ENCODE data around the gene KMT2E.

The KMT2E gene

DNA sequence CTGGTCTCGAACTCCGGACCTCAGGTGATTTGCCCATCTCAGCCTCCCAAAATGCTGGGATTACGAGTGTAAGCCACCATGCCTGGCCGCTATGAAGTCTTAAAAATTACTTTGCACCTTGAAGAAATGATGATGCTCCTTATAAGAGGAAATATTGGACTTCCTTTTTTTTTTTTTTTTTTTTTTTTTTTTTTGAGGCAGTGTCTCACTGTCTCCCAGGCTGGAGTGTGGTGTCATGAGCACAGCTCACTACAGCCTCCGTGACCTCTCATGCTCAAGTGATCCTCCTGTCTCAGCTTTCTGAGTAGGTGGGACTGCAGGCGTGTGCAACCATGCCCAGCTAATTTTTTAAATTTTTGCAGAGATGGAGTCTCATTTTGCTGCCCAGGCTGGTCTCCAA lies 65.3 kb downstream of the KMT2E start:
- DNase-seq (ENCODE audit: low spot score) = no peak

DNA sequence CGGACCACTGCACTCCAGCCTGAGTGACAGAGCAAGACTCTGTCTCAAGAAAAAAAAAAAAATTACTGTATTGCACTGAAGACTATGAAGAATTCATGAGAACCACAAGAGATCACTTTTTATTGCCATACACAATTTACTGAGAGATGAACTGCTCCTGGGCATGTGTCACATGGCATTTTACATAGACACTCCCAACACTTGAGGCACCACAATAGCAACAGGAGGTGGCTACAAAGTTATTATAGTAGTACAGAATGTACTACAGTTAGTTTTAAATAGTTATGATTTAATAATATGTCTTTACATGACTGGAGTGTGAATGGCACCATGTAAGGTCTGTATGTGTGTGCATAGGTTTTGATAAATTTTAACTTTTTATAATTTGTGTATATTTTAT lies 70.6 kb downstream of the KMT2E start:
- no peak for DNase-seq (ENCODE audit: low spot score)

DNA sequence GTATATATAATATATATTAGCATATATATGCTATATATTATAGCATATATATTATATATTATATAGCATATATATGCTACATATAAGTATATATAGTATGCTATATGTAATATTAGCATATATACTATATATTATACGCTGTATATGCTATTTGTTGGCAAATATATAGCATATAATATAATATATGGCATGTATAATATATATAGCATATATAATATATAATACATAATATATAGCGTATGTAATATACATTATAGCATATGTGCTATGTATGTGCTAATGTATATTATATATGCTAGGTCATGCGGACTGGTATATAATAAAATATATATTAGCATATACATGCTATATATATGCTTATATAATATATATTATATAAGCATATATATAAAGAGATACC lies 72.8 kb downstream of the KMT2E start:
- DNase-seq (ENCODE audit: low spot score) = no peak

DNA sequence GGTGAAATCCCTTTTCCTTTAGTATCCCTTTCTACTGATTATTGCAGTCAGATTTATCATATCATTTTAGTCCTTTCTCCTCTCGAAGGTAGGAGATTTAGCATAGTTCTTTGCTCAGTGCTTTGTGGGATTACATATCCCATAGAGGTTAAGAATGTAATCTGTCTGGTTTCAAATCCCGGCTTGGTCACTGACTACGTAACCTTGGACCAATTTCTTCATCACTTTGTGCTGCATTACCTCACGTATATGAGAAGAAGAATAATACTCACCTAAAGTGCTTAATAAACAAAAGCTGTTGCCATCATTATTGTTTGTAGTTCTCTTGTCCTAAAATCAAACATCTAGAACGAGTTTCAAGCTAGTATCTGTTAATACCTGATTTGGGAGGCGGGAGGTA lies 74.0 kb downstream of the KMT2E start:
- DNase-seq (ENCODE audit: low spot score) = no peak

DNA sequence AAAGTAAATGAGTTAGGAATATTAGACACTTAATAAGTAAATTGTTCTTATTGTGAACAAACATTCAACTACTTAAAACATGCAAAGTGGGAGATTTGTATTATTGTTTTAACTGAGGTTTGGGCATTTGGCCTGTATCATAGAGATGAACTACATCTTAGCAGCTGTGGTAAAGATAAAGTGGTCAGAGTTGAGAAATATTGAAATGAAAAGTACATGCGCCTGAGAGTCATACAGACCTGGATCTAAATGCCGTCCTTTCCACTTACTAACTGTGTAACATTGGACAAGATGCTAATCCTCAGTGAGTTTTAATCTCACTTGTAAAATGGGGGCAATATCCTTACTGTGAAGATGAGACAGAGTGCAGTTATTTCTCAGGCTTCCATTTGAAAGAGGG lies 74.5 kb downstream of the KMT2E start:
- DNase-seq (ENCODE audit: low spot score) = no peak

DNA sequence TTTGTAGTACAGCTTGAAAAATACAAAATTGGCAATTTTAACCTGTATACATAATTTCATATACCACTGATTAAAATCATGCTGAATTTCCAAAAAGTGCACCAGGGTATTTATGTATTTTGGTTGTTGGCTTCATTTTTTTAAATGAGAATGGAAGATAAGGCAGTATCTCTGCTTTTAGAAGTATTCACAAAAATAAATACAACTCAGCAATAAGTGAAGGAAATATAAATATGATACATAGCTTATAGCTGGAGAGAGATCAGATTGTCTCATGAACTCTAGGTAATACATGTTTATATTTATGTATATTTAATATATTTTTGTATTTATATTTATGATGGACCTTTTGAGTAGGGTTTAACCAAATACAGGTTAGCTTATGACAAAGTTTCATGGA lies 81.0 kb downstream of the KMT2E start:
- DNase-seq (ENCODE audit: low spot score) = no peak

DNA sequence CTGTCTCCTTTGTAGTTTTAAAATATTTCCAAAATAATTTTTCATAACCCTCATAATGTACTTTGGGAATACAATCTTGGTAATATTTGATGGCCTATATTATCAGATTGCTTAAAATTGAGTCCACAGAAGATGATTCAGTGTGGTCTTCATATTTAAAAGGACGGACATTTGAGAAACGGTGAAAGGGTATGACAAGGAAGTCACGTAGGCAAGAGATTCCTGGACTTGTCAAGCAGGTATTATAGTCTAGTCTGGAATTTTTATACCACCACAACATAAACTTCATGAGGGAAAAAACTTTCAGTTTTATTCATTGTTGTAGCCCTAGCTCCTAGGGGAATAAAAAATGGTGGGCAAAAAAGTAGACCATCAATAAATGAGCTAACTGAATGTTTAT lies 82.3 kb downstream of the KMT2E start:
- no peak for DNase-seq (ENCODE audit: low spot score)

DNA sequence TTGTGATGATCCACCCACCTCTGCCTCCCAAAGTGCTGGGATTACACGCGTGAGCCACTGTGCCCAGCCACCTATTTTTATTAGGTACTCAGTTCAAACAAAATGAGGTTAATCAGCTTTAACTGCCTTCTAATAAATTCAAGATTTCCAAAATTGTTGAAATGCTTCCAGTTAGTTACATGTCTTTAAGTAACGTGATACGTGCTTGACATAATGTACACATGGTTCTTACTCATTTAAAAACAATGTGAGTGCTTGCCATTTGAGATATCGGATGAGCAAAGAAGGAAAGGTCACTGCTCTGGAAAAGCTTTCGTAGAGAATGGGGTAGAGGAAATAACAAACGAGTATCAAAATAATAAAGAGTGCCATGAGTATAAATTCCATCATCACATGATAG lies 83.6 kb downstream of the KMT2E start:
- no peak for DNase-seq (ENCODE audit: low spot score)

DNA sequence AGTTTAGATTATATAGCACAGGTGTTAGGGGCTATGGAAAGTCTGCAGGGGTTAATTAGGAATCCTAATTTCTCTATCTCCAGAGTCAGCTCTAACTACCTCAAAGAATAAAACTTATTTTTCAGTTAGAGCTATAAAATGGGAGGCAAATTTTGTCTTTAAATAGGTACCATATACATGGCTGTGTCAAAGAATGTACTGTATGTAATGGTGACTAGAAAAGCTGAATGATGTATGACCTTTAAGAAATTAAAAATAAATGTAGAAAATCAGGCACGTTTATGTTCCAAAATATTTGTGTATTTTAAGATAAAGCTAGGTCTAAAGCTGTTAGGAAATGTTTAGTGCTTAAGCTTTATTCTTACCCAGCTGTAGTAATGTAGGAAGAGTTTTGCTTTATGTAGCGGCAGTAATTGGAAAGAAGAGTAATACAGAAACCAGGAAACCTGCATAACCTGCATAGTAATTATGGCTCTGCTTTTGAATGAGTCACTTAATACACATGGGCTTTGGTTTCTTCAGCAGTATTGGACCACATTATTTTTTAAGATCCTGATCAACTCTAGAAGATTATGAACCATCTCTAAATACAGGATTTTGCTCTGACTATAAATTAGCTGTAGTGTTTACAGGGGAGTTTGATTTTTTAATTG lies 85.0 kb downstream of the KMT2E start:
- no peak for DNase-seq (ENCODE audit: low spot score)

DNA sequence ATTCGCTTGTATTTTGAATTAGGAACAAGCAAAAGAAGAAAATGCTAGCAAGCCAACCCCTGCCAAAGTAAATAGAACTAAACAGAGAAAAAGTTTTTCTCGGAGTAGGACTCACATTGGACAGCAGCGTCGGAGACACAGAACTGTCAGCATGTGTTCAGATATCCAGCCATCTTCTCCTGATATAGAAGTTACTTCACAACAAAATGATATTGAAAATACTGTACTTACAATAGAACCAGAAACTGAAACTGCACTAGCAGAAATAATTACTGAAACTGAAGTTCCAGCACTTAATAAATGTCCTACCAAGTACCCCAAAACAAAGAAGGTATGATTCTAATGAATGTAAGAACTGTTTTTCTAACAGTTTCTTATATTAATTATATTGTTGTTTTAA lies 87.9 kb downstream of the KMT2E start:
- no peak for DNase-seq (ENCODE audit: low spot score)

DNA sequence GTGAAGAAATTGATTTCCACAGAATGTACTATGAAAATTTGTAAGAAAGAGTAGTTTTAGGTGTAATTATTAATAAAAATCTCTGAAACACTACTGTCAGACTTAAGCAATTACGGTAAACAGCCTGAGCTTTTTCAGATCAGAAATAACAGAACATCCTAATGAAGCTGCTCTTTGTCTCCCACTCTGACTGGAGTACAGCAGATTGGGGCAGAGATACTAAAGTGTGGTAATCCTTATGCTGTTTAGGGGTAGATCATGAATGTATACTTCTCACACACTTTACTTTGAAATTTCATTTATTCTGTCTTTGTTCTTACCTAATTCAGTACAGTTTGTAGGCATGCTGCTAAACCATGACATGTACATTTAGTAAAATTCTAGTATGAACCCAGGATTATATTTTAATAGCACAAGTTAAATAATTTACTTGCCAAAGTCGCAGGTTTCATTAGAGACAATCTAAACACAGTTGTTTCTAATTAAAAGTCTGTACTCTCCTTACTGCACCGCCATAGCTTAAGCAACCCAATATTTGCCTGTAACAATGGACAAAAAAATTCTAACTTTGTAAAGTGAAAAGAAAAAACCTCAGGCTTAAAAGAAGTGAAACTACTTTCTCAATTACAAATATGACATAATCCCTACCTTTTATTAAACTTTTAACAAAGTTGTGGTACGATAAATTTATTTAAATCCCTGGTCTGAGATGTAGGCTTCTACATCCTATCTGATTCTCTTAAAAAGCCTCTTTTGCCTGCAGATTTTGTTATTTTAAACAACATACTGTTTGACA lies 88.8 kb downstream of the KMT2E start:
- no peak for DNase-seq (ENCODE audit: low spot score)

DNA sequence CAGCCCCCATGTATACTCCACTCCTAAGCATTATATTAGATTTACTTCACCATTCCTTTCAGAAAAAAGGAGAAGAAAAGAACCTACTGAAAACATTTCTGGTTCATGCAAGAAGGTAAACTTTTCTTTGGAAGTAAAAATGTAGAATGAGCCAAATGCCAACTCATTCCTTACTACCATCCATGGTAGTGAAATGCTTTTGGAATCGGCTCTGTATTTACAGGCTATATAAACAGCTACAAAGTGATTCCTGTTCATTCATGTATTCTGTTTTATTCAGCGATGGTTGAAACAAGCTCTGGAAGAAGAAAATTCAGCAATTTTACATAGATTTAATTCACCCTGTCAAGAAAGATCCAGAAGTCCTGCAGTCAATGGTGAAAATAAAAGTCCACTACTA lies 91.6 kb downstream of the KMT2E start:
- no peak for DNase-seq (ENCODE audit: low spot score)

DNA sequence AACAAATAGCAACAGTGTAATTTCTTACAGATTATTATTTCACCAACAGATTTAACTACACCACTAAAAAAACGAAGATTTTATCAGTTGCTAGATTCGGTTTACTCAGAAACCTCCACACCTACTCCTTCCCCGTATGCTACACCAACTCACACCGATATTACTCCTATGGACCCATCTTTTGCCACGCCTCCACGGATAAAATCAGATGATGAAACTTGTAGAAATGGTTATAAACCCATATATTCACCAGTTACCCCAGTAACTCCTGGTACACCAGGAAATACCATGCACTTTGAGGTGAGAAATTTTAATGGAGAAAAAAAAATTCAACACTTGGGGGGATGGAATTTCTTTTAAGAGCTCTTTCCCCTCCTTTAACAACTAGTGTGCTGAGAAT lies 92.5 kb downstream of the KMT2E start:
- no peak for DNase-seq (ENCODE audit: low spot score)

DNA sequence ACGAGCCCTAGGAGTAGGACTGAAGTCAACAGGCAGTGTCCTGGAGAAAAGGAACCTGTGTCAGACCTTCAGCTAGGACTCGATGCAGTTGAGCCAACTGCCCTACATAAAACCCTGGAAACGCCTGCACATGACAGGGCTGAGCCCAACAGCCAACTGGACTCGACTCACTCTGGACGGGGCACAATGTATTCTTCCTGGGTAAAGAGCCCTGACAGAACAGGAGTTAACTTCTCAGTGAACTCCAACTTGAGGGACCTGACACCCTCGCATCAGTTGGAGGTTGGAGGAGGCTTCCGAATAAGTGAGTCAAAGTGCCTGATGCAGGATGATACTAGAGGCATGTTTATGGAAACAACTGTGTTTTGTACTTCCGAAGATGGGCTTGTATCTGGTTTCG lies 93.5 kb downstream of the KMT2E start:
- DNase-seq (ENCODE audit: low spot score) = no peak

DNA sequence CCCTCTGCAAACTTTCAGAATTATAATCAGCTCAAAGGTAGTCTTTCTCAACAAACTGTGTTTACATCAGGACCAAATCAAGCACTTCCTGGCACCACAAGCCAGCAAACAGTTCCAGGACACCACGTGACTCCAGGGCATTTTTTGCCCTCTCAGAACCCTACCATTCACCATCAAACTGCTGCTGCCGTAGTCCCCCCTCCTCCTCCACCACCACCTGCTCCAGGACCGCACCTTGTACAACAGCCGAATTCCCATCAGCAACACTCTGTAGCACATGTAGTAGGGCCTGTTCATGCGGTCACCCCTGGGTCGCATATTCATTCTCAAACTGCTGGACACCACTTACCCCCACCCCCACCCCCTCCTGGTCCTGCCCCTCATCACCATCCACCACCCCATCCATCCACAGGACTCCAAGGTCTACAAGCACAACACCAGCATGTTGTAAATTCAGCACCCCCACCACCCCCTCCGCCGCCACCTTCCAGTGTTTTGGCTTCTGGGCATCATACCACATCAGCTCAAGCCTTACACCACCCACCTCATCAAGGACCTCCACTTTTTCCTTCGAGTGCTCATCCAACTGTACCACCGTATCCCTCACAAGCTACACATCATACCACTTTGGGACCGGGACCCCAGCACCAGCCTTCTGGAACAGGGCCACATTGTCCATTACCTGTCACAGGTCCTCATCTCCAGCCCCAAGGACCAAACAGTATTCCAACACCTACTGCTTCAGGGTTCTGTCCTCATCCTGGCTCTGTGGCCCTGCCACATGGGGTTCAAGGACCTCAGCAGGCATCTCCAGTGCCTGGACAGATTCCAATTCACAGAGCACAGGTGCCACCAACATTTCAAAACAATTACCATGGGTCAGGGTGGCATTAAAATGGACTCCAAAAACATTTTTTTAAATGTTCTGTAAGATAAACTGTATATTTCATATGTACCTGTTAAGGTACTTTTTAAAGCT lies 98.7 kb downstream of the KMT2E start:
- no peak for DNase-seq (ENCODE audit: low spot score)

DNA sequence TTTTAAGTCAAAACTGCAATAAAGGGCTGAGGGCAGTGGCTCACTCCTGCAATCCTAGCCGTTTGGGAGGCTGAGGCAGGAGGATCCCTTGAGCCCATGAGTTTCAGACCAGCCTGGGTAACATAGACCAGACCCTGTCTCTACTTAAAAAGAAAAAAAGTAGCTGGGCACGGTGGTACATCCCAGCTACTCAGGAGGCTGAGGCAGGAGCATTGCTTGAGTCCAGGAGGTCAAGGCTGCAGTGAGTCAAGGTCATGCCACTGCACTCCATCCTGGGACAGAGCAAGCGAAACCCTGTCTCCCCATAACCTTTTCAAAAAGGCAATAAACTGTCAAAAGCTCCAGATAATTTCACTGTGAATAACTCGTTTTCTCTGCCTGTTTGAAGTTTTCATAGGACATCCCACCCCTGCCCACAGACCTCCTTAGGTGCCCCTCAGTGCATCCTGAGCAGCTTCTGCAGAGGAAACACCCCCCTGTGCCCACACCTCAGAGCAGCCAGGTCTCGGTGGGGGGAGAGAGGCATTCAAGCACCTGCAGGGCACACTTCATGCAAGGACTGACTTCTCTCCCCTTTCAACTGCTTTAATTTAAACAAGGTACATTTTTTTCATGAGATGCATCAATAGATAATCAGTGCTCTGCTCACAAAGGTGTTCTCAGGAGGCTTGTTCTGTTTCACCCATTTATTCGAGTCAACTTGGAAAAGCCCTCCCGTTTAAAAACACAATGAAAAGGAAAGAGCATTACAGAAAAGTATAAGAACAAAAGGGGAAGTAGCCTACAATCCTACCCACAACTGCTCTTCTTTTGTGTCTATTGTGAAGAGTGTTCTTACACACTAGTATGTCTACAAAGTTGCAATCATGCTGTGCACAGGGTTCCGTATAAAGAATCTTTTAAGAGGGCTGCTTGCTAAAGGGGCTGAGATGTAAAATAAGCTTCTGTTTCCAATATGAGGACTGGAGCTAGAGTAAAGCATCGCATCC lies 104.9 kb downstream of the KMT2E start:
- DNase-seq (ENCODE audit: low spot score) = no peak

DNA sequence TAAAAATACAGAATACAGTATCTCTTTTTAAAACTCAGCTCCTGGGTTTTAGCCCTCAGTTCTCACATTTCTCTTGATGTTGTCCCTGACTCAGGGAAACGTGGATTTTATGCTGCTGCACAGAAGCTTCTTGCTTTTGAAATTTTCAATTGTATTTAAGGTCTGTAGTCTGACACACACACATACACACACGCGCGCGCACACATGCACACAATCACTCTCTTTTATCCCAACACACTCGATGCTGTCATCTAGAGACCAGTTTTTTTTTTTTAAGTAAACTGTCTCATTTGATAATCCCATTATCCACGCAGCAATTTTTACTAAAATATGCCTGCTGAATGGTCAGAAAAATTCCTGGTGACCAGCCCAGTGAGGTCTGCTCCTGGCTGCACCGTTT lies 108.6 kb downstream of the KMT2E start:
- no peak for DNase-seq (ENCODE audit: low spot score)

DNA sequence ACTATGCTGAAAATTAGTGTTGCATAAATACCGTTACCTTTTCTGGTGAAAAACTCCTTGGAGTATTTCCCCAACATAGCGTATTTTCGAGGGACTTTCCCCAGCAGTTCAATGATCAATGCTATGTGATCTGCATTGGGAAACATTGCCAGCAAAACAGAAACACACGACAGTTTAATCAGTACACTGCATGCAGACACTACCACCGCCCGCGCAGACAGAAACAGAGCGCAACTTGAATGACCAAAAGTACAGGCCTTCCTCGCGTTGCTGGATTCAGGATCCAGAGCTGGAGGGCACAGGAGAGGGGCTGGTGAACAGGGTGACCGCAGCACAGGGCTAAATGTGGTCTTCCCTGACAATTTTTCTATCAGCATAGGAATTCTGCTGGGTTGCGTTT lies 111.7 kb downstream of the KMT2E start:
- DNase-seq (ENCODE audit: low spot score) = no peak

DNA sequence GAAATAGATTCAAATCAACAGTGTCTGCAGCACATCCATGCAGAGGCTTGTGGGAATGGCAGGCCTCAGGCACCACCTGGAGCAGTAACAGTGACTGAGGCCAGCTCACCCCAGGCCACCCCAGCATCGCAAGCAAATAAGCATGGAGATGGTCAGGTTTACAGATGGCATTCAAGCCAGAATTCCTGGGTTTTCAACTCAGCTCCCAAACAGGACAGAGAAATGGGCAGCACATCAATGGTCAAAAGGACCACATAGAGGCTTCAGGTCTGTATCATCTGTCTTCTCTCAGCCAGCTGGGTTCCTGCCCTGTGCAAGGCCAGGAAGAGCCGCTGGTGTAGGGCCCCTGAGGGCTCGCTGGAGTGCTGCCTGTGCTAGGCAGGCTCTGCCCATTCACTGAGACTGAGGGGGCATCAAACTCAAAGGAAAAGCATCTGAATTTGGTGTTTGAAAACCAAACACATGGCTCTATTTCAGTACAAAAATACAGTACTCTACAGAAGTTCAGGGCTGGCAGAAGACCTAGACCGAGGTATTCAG lies 112.5 kb downstream of the KMT2E start:
- no peak for DNase-seq (ENCODE audit: low spot score)

DNA sequence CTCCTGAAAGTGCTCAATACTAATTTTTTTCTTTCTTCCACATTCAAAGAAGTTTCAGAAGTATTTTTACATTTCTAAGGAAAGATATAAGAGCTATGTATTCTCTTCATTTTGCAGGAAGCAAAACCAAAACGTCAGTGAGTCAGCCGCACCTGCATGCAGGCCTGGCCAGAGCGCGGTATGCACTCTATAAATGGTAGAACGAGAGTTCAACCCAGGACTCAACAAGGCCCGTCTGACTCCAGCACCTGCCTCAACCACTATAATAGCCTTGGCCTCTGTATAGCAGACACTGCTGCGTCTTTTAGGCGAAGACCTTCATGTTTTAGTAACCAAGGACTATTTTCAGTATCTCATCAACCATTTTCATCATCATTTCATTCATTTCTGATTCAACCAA lies 113.2 kb downstream of the KMT2E start:
- DNase-seq (ENCODE audit: low spot score) = no peak

DNA sequence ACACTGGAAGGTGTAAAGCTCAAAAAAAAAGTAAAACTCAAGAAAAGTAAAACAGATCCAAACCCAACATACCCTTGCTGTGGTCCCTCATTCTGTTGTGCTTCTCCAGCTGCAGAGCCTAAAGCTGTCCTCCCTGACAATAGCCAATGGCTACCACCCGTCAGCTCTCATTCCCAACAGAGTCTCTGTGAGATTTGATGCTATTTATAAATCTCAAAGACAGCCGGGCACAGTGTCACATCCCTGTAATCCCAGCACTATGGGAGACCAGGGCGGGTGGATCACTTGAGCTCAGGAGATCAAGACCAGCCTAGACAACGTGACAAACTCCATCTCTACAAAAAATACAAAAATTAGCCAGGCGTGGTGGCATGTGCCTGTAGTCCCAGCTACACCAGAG lies 116.0 kb downstream of the KMT2E start:
- no peak for DNase-seq (ENCODE audit: low spot score)

Measured in hematopoietic multipotent progenitor cell treated with erythropoietin and hydrocortisone succinate and interleukin-3 and kit ligand, for 15 days (in vitro differentiated cells).